HG03571 (cell line): ENCODE data around the gene SLC35C1.

Experiments
- ATAC-seq: cut with Tn5 transposase; IDR thresholded peaks from one replicate; pipeline ENCODE4 v1.9.1; 2021; ENCODE audit not compliant: unreplicated experiment

SLC35C1 gene

GRCh38 chr11:45804761-45805304 is at the start of gene SLC35C1:
SLC35C1 (plus strand) TSS chr11:45805149; CDS start chr11:45805802, 653 bp downstream.
- ATAC-seq, result peak; percentile 88

- ATAC-seq, result no peak
Observed at GRCh38 chr11:45755281-45755859, 49.6 kb upstream of the SLC35C1 start.

DNA sequence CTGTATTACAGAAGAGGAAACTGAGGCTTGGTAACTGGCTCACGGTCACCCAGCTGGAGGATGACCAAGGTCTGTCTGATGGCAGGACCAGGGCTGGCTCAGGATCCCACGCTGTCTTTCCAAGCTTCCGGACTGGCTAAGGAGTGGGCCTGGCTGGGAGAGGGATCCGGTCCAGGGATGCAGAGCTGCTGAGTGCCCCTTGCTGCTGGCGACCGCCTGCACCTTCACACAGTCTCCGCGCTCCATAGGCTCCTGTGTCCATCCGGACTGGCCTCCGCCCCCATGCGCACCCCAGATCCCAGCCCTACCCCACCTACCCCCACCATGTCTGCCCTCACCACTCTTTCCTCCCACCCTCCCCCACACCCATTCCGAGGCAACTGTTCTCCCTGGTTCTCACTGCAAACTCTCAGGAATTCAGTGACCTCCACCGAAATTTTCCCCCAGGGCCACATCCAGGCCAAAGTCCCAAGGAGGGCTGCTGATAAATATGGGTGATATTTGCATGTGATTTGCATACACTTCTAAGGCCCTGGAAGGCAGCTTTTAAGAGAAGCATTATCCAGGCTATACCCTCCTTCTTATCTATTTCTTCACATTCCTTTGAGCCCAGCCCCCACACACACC is 48.5 kb upstream of the SLC35C1 start:
- no peak for ATAC-seq

DNA sequence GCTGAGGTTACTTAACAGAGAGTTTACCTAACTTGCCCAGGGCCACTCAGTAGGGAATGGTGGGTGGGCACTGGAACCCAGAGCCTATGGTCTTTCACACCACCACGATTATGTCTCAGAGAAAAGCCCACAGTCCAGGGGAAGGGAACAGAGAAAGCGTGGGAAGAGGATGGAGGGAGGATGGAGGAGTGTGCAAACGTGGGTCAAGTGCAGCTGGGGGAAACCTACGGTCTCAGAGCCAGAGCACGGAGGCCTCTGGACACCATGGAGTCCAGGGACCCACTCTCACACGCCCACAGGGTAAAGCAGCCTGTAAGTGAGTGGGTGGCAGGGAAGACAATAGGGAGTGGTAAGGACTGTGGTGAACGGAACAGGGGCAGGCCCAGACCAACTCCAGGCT is 47.3 kb upstream of the SLC35C1 start:
- ATAC-seq, result no peak

DNA sequence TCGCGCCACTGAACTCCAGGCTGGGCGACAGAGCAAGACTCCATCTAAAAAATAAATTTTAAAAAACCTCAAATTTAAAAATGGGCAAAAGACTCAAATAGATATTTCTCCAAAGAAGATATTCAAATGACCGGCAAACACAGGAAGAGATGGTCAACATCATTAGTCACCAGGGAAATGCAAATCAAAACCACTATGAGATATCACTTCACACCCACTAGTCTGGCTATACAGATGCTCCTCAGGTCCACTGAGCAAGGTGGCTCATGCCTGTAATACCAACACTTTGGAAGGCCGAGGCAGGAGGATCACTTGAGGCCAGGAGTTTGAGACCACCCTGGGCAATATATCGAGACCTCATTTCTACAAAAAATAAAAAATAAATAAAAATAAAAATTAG is 43.3 kb upstream of the SLC35C1 start:
- ATAC-seq, result no peak

DNA sequence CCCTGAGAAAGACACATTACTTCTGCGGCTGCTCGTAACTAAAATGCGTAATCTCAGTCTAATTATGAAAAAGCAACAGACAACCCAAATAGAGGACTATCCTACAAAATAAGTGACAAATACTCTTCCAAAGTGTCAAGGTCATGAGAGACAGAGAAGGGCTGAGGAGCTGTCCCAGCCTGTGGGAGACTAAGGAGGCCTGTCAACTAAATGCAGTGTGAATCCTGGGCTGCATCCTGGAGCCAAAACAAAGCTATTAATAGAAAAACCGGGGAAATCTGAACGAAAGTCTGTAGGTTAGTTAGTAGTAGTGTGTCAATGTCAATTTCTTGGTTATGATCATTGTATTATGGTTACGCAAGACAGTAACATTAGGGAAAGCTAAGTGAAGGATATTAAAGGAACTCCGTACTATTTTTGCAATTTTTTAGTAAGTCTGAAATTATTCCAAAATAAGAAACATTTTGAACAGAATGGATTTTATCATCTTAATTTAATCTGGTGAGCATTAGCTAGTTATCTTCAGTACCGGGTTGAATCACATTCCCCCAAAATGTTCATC is 39.8 kb upstream of the SLC35C1 start:
- no peak for ATAC-seq

DNA sequence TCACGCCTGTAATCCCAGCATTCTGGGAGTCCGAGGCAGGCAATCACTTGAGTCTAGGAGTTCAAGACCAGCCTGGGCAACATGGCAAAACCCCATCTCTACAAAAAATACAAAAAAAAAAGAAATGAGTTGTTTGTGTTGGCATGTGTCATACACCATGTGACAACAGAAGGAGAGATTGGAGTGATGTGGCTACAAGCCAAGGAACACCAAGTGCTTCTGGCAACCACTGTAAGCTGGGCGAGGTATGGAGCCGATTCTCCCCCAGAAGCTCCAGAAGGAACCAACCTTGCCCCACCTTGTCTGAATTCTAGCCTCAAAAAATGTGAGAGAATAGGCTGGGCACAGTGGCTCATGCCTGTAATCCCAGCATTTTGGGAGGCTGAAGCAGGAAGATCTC is 39.1 kb upstream of the SLC35C1 start:
- ATAC-seq, result no peak

DNA sequence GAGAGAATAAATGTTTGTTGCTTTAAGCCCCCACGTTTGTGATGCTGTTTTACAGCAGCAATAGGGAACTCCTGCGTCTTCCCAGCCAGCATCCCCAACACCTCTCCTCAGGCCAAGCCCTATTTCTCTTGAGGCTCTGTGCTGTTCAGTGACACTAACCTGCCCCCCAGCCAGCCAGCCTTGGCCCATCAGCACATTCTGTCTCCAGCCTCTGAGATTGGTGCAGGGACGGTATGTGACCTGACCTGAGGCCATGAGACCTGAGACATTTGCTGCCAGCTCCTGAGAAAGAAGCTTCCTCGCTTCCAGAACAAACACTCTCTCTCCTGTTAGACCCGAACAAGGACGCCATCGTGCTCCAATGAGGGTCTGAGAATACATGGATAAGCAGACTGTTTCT is 38.5 kb upstream of the SLC35C1 start:
- no peak for ATAC-seq

- no peak for ATAC-seq
Observed at GRCh38 chr11:45768486-45768885, 36.5 kb upstream of the SLC35C1 start.

DNA sequence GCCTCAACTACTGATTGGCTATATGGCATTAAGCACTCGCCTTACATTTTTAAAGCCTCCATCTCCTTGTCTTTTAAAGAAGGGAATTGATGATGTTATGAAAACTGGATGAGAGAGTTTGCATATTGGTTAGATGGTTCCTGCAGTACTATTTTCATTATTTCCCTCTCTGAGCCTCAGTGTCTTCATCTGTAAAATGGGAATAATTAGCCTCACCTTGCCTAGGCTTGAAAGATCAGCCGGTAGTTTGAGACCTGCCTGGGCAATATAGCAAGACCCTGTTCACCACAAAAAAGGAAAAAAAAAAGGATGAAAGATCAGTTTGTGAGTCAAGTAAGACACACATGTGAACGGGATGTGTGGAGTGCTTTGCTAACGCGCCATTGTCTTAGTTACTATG is 35.0 kb upstream of the SLC35C1 start:
- no peak for ATAC-seq

- peak; percentile 40 for ATAC-seq
Observed at GRCh38 chr11:45771193-45771565, 33.8 kb upstream of the SLC35C1 start.

- ATAC-seq, result peak; percentile 81
Observed at GRCh38 chr11:45771566-45772448, 33.1 kb upstream of the SLC35C1 start.

DNA sequence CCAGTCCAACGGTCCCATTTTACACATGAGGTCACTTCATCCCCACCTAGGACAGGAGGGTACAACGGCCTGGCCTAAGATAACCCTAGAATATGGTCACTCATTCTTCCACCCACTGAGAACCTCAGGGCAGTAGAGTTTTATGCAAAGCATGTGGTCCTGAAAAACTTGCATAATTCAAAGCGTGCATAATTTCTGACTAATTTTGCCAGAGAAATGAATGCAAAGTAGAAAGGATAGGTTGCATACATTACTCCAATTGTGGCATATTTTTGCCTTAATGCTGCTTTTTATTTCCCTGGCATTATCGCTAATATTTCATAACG is 32.5 kb upstream of the SLC35C1 start:
- ATAC-seq, result no peak

- ATAC-seq, result no peak
Observed at GRCh38 chr11:45772986-45773785, 31.8 kb upstream of the SLC35C1 start.

- no peak for ATAC-seq
Observed at GRCh38 chr11:45773786-45774655, 30.9 kb upstream of the SLC35C1 start.

- ATAC-seq, result no peak
Observed at GRCh38 chr11:45774786-45775185, 30.2 kb upstream of the SLC35C1 start.

DNA sequence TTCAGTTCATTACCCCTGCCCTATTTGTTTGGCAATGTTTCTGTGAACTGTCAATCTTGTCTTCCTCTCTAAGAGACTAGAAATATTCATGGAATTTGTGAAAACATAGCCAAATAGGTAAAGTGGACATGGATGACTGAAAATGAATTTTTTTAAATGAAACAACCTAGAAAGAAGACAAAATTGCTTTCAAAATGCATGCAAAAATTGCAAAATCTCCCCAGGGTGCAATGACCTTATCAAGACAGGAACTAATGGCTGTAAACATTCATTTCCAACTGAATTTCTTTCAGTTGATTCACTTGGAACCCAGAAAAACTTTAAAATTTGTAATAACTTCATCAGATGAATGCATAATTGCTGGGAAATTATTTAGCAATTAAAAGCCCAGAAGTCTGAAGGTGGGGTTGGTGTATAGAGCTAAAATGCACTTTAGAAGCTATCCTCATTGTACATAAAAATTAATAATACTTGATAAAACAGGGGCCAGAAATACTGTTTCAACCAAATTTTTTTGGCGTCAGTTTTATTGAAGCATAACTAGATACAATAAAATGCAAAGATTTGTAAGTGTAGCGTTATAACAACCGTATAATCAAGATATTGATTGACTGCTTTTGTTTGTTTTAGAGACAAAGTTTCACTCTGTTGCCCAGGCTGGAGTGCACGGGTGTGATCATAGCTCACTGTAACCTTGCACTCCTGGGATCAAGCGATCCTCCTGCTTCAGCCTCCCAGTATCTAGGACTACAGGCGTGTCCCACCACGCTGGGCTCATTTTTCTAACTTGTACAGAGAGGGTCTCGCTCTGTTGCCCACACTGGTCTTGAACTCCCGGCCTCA is 27.6 kb upstream of the SLC35C1 start:
- no peak for ATAC-seq

DNA sequence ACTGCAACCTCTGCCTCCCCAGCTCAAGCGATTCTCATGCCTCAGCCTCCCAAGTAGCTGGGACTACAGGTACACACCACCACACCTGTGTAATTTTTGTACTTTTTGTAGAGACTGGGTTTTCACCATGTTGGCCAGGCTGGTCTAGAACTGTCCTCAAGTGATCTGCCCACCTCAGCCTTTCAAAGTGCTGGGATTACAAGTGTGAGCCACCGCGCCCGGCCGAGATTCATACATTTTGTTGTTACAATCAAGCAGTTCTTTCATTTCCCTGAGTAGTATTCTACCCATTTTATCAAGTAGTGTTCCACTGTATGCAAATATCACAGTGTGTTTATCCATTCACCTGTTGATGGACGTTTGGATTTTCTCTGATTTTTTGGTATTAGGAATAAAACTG is 26.6 kb upstream of the SLC35C1 start:
- no peak for ATAC-seq

DNA sequence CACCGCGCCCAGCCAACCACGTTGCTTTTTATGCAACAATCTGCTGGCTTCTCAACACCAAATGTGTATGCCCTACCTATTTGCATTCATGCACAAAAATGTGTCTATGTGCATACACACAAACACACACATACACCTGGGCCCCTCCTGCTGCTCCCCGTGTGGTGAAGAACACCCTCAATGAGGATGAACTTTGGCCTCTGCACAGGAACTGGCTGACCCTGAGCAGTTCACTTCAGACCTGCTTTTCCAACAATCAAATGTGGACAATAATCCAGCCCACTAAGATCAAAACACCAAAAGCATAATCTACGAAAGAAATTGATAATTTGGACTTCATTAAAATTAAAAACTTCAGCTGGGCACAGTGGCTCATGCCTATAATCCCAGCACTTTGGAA is 25.3 kb upstream of the SLC35C1 start:
- ATAC-seq, result no peak
